NCI-H1092 (cell line): ENCODE results near the gene TNS3.

Source experiments
- DNase-seq: peaks from one replicate; lab custom pipeline; 2025; lab: John Stamatoyannopoulos, UW

The TNS3 gene

DNA sequence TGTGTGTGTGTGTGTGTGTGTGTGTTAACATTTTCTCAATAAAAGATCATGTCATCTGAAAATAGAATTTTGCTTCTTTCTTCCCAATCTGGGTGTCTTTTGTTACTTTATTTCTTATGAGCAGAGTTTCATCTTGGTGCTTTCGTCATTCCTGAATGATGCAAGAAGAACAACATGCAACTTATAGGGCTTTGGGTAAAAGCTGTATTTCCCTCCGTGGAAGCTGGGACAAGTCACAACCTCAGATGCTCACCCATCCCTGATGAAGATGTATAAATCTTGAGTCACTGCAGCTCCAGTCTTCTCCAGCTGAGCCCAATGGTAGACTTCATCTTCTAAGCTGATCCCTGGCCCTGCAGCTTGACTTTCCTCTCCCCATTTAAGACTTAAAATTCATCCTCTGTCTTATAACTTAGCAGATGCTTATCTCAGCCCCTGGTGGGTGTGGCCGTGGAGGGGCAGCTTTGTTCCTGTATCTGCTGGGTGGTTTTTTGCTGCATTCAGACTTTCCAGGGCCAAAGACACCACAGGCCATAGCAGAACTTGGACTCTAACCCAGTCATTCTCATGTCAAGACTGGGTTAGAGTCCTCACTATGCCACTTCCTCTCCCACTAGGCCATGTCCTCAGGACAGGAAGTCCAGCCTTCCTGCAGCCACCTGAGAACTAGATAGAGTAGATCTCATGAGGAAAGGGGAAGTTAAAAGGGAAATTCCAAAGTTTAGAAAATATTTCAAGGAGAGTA is 356.4 kb downstream of the TNS3 start:
- no peak for DNase-seq
